Neural crest cell (in vitro differentiated cells): Measurements from ENCODE around the gene MRTFB. TPM values are rescaled to one million over a fixed set of nuclear protein-coding genes. Genes with fewer than 3 reads are reported as not detected.

Experiments
- DNase-seq: peaks from one replicate; pipeline ENCODE4 v3.0.0; 2021; ENCODE audit warnings: low read depth, mixed read lengths, low spot score
- H3K27ac Mint-ChIP-seq: one replicate; pipeline ENCODE4 v1.8.0; 2021; ENCODE audit warnings: mild to moderate bottlenecking, mixed read lengths; ENCODE audit not compliant: unreplicated experiment
- H3K27me3 Mint-ChIP-seq: 2 replicates; pipeline ENCODE4 v1.8.0; 2021; ENCODE audit warnings: low read depth, mild to moderate bottlenecking, mixed read lengths
- H3K36me3 Mint-ChIP-seq: 2 replicates; pipeline ENCODE4 v1.8.0; 2021; ENCODE audit warnings: low read depth, mild to moderate bottlenecking, mixed read lengths
- H3K4me1 Mint-ChIP-seq: 2 replicates; pipeline ENCODE4 v1.8.0; 2021; ENCODE audit warnings: mixed read lengths
- H3K4me3 Mint-ChIP-seq: one replicate; pipeline ENCODE4 v1.8.0; 2021; ENCODE audit warnings: mild to moderate bottlenecking, mixed read lengths
- H3K9me3 Mint-ChIP-seq: 2 replicates; pipeline ENCODE4 v1.8.0; 2021; ENCODE audit warnings: mixed read lengths
- total RNA-seq: library from RNA; stranded (reverse); gene quantifications from 2 replicates; pipeline ENCODE4 v1.2.1, GENCODE V29; 2021
- TF ChIP-seq, protein P1 (sequence below): fragments of 200-600 bp; sonication (generic); conservative IDR thresholded peaks from 2 replicates; pipeline ENCODE4 v1.5.0; 2021; ENCODE audit warnings: antibody characterized with exemption, mild to moderate bottlenecking

MRTFB gene
- total RNA-seq, 1 donor from 2014 or later: 54.8 TPM

DNA sequence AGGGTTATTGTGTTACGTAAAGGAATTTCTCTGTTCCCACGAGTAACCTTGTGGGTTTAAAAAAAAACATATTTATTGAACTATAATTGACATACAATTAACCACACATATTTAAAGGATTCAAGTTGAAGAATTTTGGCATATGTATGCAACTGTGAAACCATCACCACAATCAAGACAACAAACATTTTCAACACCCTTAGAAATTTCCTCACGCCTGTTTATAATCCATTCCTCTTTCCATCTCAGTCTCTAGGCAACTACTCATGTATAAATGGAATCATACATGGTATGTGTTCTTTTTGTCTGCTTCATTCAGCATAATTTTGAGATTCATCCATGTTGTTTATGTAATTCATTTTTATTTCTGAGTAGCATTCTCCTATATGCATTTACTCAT, 104.0 kb downstream of the MRTFB start:
- DNase-seq: no peak
- peaks cover 6% of the 10 kb centered on the region for H3K9me3 Mint-ChIP-seq
- peaks cover 1% of the 10 kb centered on the region for H3K4me1 Mint-ChIP-seq
- H3K4me3 Mint-ChIP-seq: no peak overlapping the region
- TF ChIP-seq, protein P1, sequence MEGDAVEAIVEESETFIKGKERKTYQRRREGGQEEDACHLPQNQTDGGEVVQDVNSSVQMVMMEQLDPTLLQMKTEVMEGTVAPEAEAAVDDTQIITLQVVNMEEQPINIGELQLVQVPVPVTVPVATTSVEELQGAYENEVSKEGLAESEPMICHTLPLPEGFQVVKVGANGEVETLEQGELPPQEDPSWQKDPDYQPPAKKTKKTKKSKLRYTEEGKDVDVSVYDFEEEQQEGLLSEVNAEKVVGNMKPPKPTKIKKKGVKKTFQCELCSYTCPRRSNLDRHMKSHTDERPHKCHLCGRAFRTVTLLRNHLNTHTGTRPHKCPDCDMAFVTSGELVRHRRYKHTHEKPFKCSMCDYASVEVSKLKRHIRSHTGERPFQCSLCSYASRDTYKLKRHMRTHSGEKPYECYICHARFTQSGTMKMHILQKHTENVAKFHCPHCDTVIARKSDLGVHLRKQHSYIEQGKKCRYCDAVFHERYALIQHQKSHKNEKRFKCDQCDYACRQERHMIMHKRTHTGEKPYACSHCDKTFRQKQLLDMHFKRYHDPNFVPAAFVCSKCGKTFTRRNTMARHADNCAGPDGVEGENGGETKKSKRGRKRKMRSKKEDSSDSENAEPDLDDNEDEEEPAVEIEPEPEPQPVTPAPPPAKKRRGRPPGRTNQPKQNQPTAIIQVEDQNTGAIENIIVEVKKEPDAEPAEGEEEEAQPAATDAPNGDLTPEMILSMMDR: no peak
- no peak overlapping the region for H3K27ac Mint-ChIP-seq
- no peaks in the 10 kb centered on the region for H3K27me3 Mint-ChIP-seq
- H3K36me3 Mint-ChIP-seq: peaks cover 14% of the 10 kb centered on the region

DNA sequence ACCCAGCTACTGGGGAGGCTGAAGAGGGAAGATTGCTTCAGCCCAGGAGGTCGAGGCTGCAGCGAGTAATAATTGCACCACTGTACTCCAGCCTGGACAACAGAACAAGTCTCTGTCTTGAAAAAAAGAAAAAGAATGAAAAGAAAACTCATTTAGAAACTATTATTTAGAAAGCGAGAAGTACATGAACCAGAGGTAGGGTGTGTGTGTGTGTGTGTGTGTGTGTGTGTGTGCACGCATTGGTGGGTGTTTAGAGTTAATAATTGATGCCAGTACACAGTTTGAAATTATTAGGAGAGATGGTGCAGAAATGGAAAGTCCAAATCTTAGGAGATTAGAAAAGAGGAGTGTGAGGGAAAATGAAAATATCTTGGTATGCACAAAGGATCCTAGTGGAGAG, 106.6 kb downstream of the MRTFB start:
- Mint-ChIP-seq H3K27me3 (no peaks in the 10 kb centered on the region), H3K9me3 (no peaks in the 10 kb centered on the region), H3K36me3 (peaks cover 4% of the 10 kb centered on the region), H3K4me3 (no peak overlapping the region), H3K27ac (no peak overlapping the region), H3K4me1 (peaks cover 11% of the 10 kb centered on the region)
- TF ChIP-seq, protein P1: no peak
- DNase-seq: no peak

DNA sequence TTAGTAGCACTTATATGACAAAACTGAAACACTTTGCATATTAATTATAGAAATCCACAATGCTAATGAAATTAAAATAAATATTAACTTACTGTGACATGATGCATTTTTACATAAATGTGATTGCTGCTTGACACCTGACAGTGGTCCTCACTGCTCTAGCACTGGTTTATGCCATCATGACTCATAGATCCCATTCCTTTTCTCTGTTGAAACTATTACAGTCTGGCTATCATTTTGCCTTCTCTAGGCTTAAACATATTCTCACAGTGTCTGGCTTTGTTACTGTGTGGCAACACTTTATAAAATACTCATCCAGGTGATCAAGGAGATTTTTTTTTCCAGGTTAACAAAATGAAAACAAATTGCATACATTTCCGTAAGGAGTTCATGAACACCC, 108.0 kb downstream of the MRTFB start:
- Mint-ChIP-seq H3K4me3 (no peak overlapping the region), H3K9me3 (no peaks in the 10 kb centered on the region), H3K27ac (no peak overlapping the region), H3K36me3 (peaks cover 2% of the 10 kb centered on the region), H3K4me1 (peaks cover 11% of the 10 kb centered on the region), H3K27me3 (no peaks in the 10 kb centered on the region)
- DNase-seq: no peak
- TF ChIP-seq, protein P1: no peak

DNA sequence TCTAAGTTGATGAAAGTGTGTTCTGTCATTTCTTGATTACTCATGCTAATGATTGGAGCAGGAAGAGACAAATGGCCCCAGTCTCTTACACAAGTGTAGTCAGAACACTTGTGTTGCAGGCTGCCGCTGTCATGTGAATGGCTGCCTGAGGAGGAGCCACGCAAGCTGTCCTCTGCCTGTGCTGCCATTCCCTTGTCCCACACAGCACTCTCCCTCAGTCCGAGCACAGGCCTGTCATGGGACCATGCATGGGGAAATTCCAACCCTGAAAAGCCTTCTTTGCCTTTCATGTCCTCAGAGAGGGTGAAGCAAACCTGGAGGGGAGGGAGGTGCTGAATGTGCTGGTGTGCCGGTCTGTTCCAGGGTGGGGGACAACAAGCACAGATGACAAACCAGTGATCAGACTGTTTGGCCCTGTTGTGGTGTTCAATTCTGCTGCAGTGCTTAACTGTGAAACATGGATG, 109.4 kb downstream of the MRTFB start:
- Mint-ChIP-seq H3K27me3 (no peaks in the 10 kb centered on the region), H3K9me3 (no peaks in the 10 kb centered on the region), H3K27ac (no peak overlapping the region), H3K4me3 (no peak overlapping the region), H3K36me3 (no peaks in the 10 kb centered on the region), H3K4me1 (peaks cover 17% of the 10 kb centered on the region)
- DNase-seq: no peak
- TF ChIP-seq, protein P1: no peak

DNA sequence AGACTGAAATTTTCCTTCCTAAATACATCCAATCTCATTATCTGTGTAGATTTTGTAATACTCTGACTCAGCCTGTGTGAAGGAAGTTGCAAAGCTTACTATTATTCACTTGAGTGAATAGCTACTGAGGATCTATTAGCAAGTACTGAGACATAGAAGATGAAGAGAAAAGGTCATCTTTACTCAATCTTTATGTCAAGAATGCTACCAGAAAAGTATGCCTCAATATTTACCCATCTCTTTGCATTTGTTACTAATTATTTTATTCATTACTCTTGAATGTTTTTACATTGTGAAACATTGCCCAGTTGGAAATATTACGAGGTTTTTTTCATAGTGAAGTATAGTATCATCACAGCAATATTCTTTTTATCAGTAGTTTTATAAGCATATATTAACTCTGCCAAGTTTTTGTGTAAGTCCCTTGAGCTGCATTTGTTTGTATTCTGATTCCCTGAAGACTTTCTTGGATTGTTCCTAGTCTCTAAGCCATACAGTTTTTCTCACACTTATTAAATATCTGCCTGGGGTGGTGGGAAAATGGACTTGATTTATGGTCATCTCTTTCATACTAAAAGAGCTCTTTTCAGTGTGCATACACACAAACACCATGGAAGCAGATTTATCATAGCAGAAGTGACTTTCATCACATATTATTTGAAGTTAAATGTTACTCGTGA, 110.4 kb downstream of the MRTFB start:
- peaks cover 27% of the 10 kb centered on the region for H3K4me1 Mint-ChIP-seq
- H3K27me3 Mint-ChIP-seq: no peaks in the 10 kb centered on the region
- H3K27ac Mint-ChIP-seq: no peak overlapping the region
- H3K36me3 Mint-ChIP-seq: no peaks in the 10 kb centered on the region
- H3K4me3 Mint-ChIP-seq: no peak overlapping the region
- DNase-seq: no peak
- TF ChIP-seq, protein P1: no peak
- H3K9me3 Mint-ChIP-seq: no peaks in the 10 kb centered on the region
